Dermis blood vessel endothelial cell (primary cell): Measurements from ENCODE around the gene CASP8. TPM values are rescaled to one million over a fixed set of nuclear protein-coding genes. Genes with fewer than 3 reads are reported as not detected.
"Not testable (repeated sequence)": the region's sequence is repeated elsewhere in the genome, so short reads cannot be mapped to it uniquely, and the experiment has no call there.

Source experiments
- DNase-seq: peaks from one replicate; pipeline ENCODE4 v3.0.0; 2010
- total RNA-seq: library from RNA; depleted of rRNA; stranded (reverse); fragments of >200 nt; gene quantifications from 2 replicates; pipeline ENCODE4 v1.2.3, GENCODE V29; 2014

CASP8 gene
- 14.8 and 16.5 TPM in 2 replicates for total RNA-seq

- DNase-seq = peak; percentile 61
These were observed at the start of gene CASP8 for GRCh38 chr2:201260302-201260800. Gene CASP8 (plus strand): TSS chr2:201260536. CDS start chr2:201266487, 5,951 bp downstream.

- DNase-seq = no peak
These were observed 44.4 kb upstream of the CASP8 start for GRCh38 chr2:201215963-201216362.

- no peak for DNase-seq
These were observed 43.4 kb upstream of the CASP8 start for GRCh38 chr2:201216918-201217317.

- DNase-seq = peak; percentile 77
These were observed 41.6 kb upstream of the CASP8 start for GRCh38 chr2:201218780-201219179.

GRCh38 chr2:201219328-201220096 is 40.8 kb upstream of the CASP8 start:
- no peak for DNase-seq

GRCh38 chr2:201220102-201220570 is 40.2 kb upstream of the CASP8 start:
- peak; percentile 93 for DNase-seq

- DNase-seq = no peak
These were observed 37.0 kb upstream of the CASP8 start for GRCh38 chr2:201223089-201224073.

DNA sequence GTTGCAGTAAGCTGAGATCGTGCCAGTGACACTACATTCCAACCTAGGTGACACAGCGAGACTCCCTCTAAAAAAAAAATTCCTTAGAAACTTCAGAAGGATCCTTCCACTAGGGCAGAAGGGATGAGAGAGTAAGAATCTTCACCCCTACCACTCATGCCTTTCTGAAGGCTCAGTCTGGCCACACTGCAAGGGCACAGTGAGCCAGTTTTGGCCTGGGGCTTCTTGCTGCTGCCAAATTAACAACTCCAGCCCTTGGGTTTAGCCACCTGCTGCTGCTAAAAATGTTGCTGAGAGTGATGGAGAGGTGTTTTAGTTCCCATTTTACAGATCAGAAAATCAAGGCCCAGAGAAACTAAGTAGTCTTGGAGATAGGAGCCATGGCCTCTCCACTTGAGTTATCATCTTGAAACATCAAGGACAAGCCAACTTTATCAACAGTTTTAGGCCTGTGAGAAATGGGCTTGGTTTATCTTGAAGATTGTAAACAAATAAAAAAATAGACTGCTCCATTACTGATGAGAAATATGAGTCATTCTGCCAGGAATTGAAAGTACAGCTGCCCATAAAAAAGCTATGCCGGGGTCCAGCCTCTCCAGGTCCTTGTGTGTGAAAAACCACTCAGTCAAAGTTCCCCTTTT is 31.9 kb upstream of the CASP8 start:
- peak; percentile 67 for DNase-seq

- DNase-seq = no peak
These were observed 31.4 kb upstream of the CASP8 start for GRCh38 chr2:201228912-201229290.

DNA sequence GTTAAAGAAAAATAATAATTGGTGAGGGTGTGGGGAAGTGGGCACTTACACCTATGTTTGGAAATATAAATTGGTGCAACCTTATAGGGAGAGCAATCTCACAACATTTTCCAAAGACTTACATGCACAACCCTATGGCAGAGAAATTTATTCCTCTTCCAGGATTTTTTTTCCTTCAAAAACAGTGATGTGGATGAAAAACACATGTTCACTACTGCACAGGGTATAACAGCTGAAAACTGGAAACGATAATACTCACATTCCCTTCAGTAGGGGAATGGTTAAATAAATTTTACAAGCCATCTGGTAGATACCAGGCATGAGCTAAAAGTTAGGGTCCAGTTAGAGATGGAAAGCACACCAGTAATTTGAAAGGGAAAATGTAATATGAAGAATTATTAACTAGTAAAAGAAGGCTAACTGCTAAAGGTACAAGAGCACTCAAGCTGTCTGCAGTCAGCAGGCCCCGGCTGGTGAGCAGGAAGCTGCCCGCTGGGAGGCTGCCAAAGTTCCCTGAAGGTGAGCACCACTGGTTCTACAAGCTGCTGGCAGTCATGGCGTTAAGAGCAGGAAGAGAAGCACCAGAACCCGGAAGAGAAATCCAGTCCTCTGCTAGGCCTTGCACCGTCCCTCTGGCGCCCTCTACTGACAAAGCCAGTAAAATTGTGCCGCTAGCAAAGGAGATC is 28.4 kb upstream of the CASP8 start:
- DNase-seq = peak; percentile 98

GRCh38 chr2:201232467-201232815 is 27.9 kb upstream of the CASP8 start:
- no peak for DNase-seq

- DNase-seq = peak; percentile 26
These were observed 27.0 kb upstream of the CASP8 start for GRCh38 chr2:201233192-201233811.

- DNase-seq = no peak
These were observed 26.3 kb upstream of the CASP8 start for GRCh38 chr2:201233812-201234662.

- DNase-seq = no peak
These were observed 25.6 kb upstream of the CASP8 start for GRCh38 chr2:201234663-201235135.

DNA sequence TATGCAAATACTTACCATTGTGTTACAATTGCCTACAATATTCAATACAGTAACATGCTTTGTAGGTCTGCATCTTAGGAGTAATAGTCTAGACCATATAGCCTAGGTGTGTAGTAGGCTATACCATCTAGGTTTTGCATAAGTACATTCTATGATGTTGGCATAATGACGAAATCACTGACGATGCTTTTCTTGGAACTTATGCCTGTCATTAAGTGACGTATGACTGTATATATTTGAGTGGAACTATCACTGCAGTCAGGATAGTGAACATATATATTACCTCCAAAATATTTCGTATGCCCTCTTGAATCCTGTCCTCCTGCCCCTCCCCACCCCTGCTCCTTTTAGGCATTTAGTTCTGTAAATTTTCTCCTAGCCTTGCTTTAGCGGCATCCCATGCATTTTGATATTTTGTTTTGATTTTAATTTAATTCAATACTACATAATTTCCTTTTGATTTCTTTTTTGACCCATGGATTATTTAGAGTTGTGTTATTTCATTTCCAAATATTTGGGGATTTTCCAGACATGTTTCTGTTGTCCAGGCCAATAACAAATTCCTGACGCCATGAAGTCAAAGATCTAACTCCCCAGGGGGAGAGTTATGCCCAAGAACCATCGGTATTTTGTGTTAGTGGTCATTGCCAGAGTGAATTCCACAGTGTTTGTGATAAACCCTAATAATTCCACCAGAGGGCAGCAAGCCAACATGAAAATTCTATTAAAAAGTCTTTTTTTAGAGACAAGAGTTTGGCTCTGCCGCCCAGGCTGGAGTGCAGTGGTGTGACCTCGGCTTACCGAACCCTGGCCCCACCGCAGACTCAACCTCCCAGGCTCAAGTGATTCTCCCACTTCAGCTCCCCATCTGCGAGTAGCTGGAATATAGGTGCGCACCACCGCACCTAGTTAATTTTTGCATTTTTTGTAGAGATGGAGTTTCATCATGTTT is 24.2 kb upstream of the CASP8 start:
- DNase-seq = peak; percentile 79

- DNase-seq = no peak
These were observed 22.7 kb upstream of the CASP8 start for GRCh38 chr2:201237486-201238123.

GRCh38 chr2:201239167-201239935 is 21.0 kb upstream of the CASP8 start:
- DNase-seq = not testable (repeated sequence)
